Colonic mucosa (tissue), 4 donors: ENCODE data around the gene EGF. TPM values are rescaled to one million over a fixed set of nuclear protein-coding genes. Genes with fewer than 3 reads are reported as not detected.
"Not testable (repeated sequence)": the region's sequence is repeated elsewhere in the genome, so short reads cannot be mapped to it uniquely, and the experiment has no call there.

Source experiments
- DNase-seq: peaks from one replicate; pipeline ENCODE4 v3.0.0-alpha.2; 2020
- H3K27ac ChIP-seq: fragments of 200-600 bp; one replicate; pipeline ENCODE4 v1.8.0; 2021
- H3K27me3 ChIP-seq: fragments of 200-600 bp; one replicate; pipeline ENCODE4 v1.8.0; 2021
- H3K36me3 ChIP-seq: fragments of 200-600 bp; one replicate; pipeline ENCODE4 v1.8.0; 2021
- H3K4me1 ChIP-seq: fragments of 200-600 bp; one replicate; pipeline ENCODE4 v1.8.0; 2021; ENCODE audit warnings: mild to moderate bottlenecking
- H3K4me3 ChIP-seq: fragments of 200-600 bp; one replicate; pipeline ENCODE4 v1.8.0; 2021
- H3K9ac ChIP-seq, 2 donors: one replicate each; pipeline ENCODE4 v1.7.0; 2013; ENCODE audit warnings: control low read depth in 2 of 2, low read depth in 2 of 2, low read length in 2 of 2
- H3K9me3 ChIP-seq: fragments of 200-600 bp; one replicate; pipeline ENCODE4 v1.8.0; 2021
- intact Hi-C: fragments of 100-400 bp; cut with DNase I; formaldehyde crosslinking; loops from one replicate; pipeline ENCODE4 v1.14.1; 2022
- total RNA-seq, 2 donors: library from RNA; stranded (reverse); fragmentation: NEBNext Ultra II Directional in 1 of 2; extraction: Animal tissue kit (Norgen Biotek cat#: 25700) in 1 of 2; gene quantifications; one replicate each; pipeline ENCODE4 v1.2.1, GENCODE V29; 2021
- TF ChIP-seq, protein P1 (sequence below): fragments of 200-600 bp; IDR thresholded peaks from one replicate; pipeline ENCODE4 v1.8.0; 2022; ENCODE audit warnings: antibody characterized with exemption, mild to moderate bottlenecking
- donor health status: healthy.
- donor health status: DM: no; HTN: no; CAD: no.
- donor health status: DM: no; HTN: no; CAD: no.

Gene EGF
- total RNA-seq, 2 donors from 2014 or later, result 2.2 to 2.8 TPM

DNA sequence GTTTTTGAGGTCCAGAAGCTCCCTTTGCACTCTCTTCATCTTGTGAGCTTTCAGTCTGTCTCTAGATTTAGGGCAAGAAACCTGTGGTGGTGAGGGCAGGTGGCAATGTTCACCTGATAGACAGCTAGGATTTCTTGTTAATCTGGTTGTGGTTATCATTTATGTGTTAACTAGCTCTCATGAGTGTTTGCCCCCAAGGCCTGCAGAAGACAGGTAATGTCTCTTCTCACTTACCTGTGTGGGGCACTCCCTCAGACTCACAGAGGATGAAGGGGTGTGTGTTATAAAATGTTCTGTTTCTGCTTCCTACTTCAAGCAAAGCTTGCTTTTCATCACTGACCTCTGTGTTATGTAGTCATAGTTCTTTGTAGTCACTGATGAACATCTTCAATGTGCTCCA is 17.8 kb downstream of the EGF start:
- TF ChIP-seq, protein P1, sequence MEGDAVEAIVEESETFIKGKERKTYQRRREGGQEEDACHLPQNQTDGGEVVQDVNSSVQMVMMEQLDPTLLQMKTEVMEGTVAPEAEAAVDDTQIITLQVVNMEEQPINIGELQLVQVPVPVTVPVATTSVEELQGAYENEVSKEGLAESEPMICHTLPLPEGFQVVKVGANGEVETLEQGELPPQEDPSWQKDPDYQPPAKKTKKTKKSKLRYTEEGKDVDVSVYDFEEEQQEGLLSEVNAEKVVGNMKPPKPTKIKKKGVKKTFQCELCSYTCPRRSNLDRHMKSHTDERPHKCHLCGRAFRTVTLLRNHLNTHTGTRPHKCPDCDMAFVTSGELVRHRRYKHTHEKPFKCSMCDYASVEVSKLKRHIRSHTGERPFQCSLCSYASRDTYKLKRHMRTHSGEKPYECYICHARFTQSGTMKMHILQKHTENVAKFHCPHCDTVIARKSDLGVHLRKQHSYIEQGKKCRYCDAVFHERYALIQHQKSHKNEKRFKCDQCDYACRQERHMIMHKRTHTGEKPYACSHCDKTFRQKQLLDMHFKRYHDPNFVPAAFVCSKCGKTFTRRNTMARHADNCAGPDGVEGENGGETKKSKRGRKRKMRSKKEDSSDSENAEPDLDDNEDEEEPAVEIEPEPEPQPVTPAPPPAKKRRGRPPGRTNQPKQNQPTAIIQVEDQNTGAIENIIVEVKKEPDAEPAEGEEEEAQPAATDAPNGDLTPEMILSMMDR, result no peak
- intact Hi-C loops, result no loop called here
- Histone ChIP-seq H3K9ac (no peak overlapping the region), H3K4me1 (no peaks in the 10 kb centered on the region), H3K27me3 (no peaks in the 10 kb centered on the region), H3K4me3 (no peak overlapping the region), H3K9me3 (no peaks in the 10 kb centered on the region), H3K27ac (no peak overlapping the region), H3K36me3 (no peaks in the 10 kb centered on the region)
- DNase-seq, result no peak

- Histone ChIP-seq H3K9me3 (no peaks in the 10 kb centered on the region), H3K4me1 (no peaks in the 10 kb centered on the region), H3K4me3 (no peak overlapping the region), H3K27me3 (no peaks in the 10 kb centered on the region), H3K9ac (no peak overlapping the region), H3K27ac (no peak overlapping the region), H3K36me3 (no peaks in the 10 kb centered on the region)
- TF ChIP-seq, protein P1, result no peak
- DNase-seq, result no peak
- intact Hi-C loops, result no loop called here
These were observed 18.2 kb downstream of the EGF start for GRCh38 chr4:109930872-109931271.

DNA sequence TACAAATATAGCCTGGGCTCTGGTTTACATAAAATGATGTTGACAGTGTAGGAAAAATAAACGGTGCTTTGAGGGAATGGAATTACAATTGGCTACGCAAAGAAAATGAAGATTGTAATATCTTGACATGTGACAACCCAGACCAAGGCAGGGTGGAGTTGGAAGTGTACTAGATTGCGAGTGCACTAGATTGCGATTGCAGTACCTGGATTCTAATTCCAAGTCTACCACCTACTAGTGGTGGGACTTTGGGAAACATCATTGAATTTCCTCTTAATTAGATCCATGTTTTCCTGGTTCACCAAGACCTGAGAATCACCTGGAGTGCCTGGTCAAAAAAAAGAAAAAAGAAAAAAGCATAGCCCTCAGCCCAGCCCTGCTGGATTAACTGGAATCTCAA is 18.6 kb downstream of the EGF start:
- Histone ChIP-seq H3K4me1 (no peaks in the 10 kb centered on the region), H3K36me3 (no peaks in the 10 kb centered on the region), H3K9ac (no peak overlapping the region), H3K27ac (no peak overlapping the region), H3K9me3 (no peaks in the 10 kb centered on the region), H3K27me3 (no peaks in the 10 kb centered on the region), H3K4me3 (no peak overlapping the region)
- intact Hi-C loops, result no loop called here
- no peak for DNase-seq
- TF ChIP-seq, protein P1, result no peak

DNA sequence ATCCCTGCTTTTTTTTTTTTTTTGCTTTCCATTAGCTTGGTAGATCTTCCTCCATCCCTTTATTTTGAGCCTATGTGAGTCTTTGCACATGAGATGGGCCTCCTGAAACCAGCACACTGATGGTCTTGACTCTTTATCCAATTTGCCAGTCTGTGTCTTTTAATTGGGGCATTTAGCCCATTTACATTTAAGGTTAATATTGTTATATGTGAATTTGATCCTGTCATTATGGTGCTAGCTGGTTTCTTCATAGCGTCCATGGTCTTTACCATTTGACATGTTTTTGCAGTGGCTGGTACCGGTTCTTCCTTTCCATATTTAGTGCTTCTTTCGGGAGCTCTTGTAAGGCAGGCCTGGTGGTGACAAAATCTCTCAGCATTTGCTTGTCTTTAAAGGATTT is 24.7 kb downstream of the EGF start:
- H3K9me3 ChIP-seq, H3K27me3 ChIP-seq, intact Hi-C loops: not testable (repeated sequence)

DNA sequence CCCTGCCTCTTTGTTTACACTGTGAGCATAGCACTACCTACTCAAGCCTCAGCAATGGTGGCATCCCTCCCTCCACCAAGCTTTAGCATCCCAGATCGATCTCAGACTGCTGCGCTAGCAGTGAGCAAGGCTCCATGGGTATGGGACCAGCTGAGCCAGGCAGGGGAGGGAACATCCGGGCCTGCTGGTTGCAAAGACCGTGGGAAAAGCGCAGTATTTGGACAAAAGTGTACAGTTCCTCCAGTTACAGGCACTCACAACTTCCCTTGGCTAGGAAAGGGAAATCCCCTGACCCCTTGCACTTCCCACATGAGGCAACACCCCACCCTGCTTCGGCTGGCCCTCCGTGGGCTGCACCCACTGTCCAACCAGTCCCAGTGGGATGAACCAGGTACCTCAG is 26.5 kb downstream of the EGF start:
- Histone ChIP-seq H3K9ac (no peak overlapping the region), H3K9me3 (no peaks in the 10 kb centered on the region), H3K27me3 (no peaks in the 10 kb centered on the region), H3K36me3 (no peaks in the 10 kb centered on the region), H3K4me1 (no peaks in the 10 kb centered on the region), H3K4me3 (no peak overlapping the region), H3K27ac (no peak overlapping the region)
- TF ChIP-seq, protein P1, result no peak
- intact Hi-C loops, result no loop called here
- DNase-seq, result no peak

More for the DNA sequence above, 24.7 kb downstream of the EGF start:
- not testable (repeated sequence) for H3K4me3 ChIP-seq, DNase-seq, H3K36me3 ChIP-seq, H3K9ac ChIP-seq, H3K4me1 ChIP-seq, H3K27ac ChIP-seq

DNA sequence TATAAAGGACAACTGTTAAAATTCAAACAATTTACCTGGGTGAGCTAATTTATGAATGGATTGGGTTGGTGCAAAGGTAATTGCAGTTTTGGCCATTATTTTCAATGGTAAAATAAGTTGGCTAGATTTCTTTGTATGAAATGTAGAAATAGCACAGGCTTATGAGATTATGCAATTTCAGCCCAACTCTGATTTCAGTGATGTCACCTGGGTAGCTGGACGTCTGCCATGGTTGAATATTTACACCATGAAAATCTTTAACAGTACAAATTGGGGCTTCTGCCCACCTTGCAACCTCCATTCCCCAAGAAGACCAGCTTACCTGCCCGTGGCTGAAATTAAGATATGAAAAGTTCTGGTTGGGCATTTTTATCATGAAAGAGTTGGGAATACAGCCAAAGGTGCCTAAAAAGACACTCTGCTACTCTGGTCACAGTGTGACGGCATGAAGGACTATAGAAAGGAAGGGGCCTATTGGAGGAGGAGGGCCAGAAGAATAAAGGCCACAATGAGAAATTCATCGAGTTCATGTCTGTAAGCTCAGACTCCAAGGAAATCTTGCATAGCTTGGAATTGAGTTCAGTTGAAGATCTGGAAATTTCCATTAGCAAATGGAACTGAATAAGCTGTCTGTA is 29.7 kb downstream of the EGF start:
- no peaks in the 10 kb centered on the region for H3K4me1 ChIP-seq
- H3K9ac ChIP-seq, result no peak overlapping the region
- intact Hi-C loops, result no loop called here
- H3K27ac ChIP-seq, result no peak overlapping the region
- H3K27me3 ChIP-seq, result no peaks in the 10 kb centered on the region
- H3K36me3 ChIP-seq, result no peaks in the 10 kb centered on the region
- TF ChIP-seq, protein P1, result no peak
- no peaks in the 10 kb centered on the region for H3K9me3 ChIP-seq
- H3K4me3 ChIP-seq, result no peak overlapping the region
- DNase-seq, result no peak
